Osteocyte (in vitro differentiated cells): ENCODE measurements around the gene CCDC102A. TPM values are rescaled to one million over a fixed set of nuclear protein-coding genes. Genes with fewer than 3 reads are reported as not detected.
A peak's percentile ranks its signal among the peaks of the same experiment; 100 is the strongest.

Source experiments
- DNase-seq: peaks from one replicate; pipeline ENCODE4 v3.0.0; 2021; ENCODE audit warnings: mixed read lengths; ENCODE audit not compliant: unreplicated experiment; ENCODE audit errors: extremely low spot score
- H3K27ac Mint-ChIP-seq: one replicate; pipeline ENCODE4 v1.8.0; 2021; ENCODE audit warnings: mild to moderate bottlenecking, mixed read lengths; ENCODE audit not compliant: unreplicated experiment
- H3K27me3 Mint-ChIP-seq: one replicate; pipeline ENCODE4 v1.8.0; 2021; ENCODE audit warnings: mixed read lengths; ENCODE audit not compliant: unreplicated experiment
- H3K36me3 Mint-ChIP-seq: one replicate; pipeline ENCODE4 v1.8.0; 2021; ENCODE audit warnings: mixed read lengths; ENCODE audit not compliant: unreplicated experiment
- H3K4me1 Mint-ChIP-seq: one replicate; pipeline ENCODE4 v1.8.0; 2021; ENCODE audit warnings: mixed read lengths; ENCODE audit not compliant: unreplicated experiment
- H3K4me3 Mint-ChIP-seq: one replicate; pipeline ENCODE4 v1.8.0; 2021; ENCODE audit warnings: mild to moderate bottlenecking, moderate library complexity, mixed read lengths; ENCODE audit not compliant: unreplicated experiment
- H3K9me3 Mint-ChIP-seq: one replicate; pipeline ENCODE4 v1.8.0; 2021; ENCODE audit warnings: mixed read lengths; ENCODE audit not compliant: unreplicated experiment
- CTCF ChIP-seq: fragments of 200-600 bp; sonication (generic); IDR thresholded peaks from 2 replicates; pipeline ENCODE4 v1.5.0; 2021; ENCODE audit warnings: antibody characterized with exemption, mild to moderate bottlenecking, moderate library complexity
- total RNA-seq: library from RNA; stranded (reverse); gene quantifications from 2 replicates; pipeline ENCODE4 v1.2.1, GENCODE V29; 2021

Gene CCDC102A
- total RNA-seq, 1 donor from 2014 or later = 17.2 TPM

GRCh38 chr16:57574646-57575467, 38.5 kb upstream of the CCDC102A start:
- Mint-ChIP-seq H3K27me3 (peaks cover 8% of the 10 kb centered on the region), H3K36me3 (no peaks in the 10 kb centered on the region), H3K9me3 (no peaks in the 10 kb centered on the region), H3K4me1 (peaks cover 3% of the 10 kb centered on the region), H3K4me3 (no peak overlapping the region), H3K27ac (no peak overlapping the region)
- DNase-seq = peak; percentile 83
- TF ChIP-seq CTCF = no peak

GRCh38 chr16:57574086-57574485, 37.7 kb upstream of the CCDC102A start:
- no peaks in the 10 kb centered on the region for H3K36me3 Mint-ChIP-seq
- H3K27ac Mint-ChIP-seq = no peak overlapping the region
- peaks cover 2% of the 10 kb centered on the region for H3K4me1 Mint-ChIP-seq
- TF ChIP-seq CTCF = no peak
- peak; percentile 76 for DNase-seq
- H3K9me3 Mint-ChIP-seq = no peaks in the 10 kb centered on the region
- peaks cover 3% of the 10 kb centered on the region for H3K27me3 Mint-ChIP-seq
- no peak overlapping the region for H3K4me3 Mint-ChIP-seq

- Mint-ChIP-seq H3K4me3 (no peak overlapping the region), H3K9me3 (no peaks in the 10 kb centered on the region), H3K4me1 (no peaks in the 10 kb centered on the region), H3K27me3 (no peaks in the 10 kb centered on the region), H3K27ac (no peak overlapping the region), H3K36me3 (no peaks in the 10 kb centered on the region)
- peak; percentile 66 for DNase-seq
- no peak for TF ChIP-seq CTCF
Observed at GRCh38 chr16:57572978-57573728, 36.8 kb upstream of the CCDC102A start.

- peak; percentile 74 for DNase-seq
- no peak for TF ChIP-seq CTCF
- no peak overlapping the region for H3K27ac Mint-ChIP-seq
- H3K4me3 Mint-ChIP-seq = no peak overlapping the region
- no peaks in the 10 kb centered on the region for H3K27me3 Mint-ChIP-seq
- H3K9me3 Mint-ChIP-seq = no peaks in the 10 kb centered on the region
- no peaks in the 10 kb centered on the region for H3K4me1 Mint-ChIP-seq
- no peaks in the 10 kb centered on the region for H3K36me3 Mint-ChIP-seq
Observed at GRCh38 chr16:57571098-57571497, 34.7 kb upstream of the CCDC102A start.
